ENCODE measurements around the gene TMSB10.
"Not testable (repeated sequence)": the region's sequence is repeated elsewhere in the genome, so short reads cannot be mapped to it uniquely, and the experiment has no call there.

The TMSB10 gene
- total RNA-seq = 480 to 699 reads per million in 2 experiments

- peak; percentile 83 for DNase-seq (ENCODE audit: low read depth)
These were observed at the start of gene TMSB10 for GRCh38 chr2:84905181-84906107. TMSB10 (plus strand) TSS chr2:84905656.

- DNase-seq (ENCODE audit: low read depth) = no peak
These were observed 49.7 kb upstream of the TMSB10 start for GRCh38 chr2:84855731-84856130.

GRCh38 chr2:84856787-84857186, 48.7 kb upstream of the TMSB10 start:
- DNase-seq (ENCODE audit: low read depth) = no peak

GRCh38 chr2:84857566-84857965, 47.9 kb upstream of the TMSB10 start:
- DNase-seq (ENCODE audit: low read depth) = no peak

GRCh38 chr2:84858123-84858522, 47.3 kb upstream of the TMSB10 start:
- DNase-seq (ENCODE audit: low read depth) = no peak

- DNase-seq (ENCODE audit: low read depth) = no peak
These were observed 46.5 kb upstream of the TMSB10 start for GRCh38 chr2:84858937-84859336.

GRCh38 chr2:84861539-84861938, 43.9 kb upstream of the TMSB10 start:
- no peak for DNase-seq (ENCODE audit: low read depth)

GRCh38 chr2:84862006-84862405, 43.5 kb upstream of the TMSB10 start:
- DNase-seq (ENCODE audit: low read depth) = no peak

GRCh38 chr2:84865181-84865783, 40.2 kb upstream of the TMSB10 start:
- no peak for DNase-seq (ENCODE audit: low read depth)

- no peak for DNase-seq (ENCODE audit: low read depth)
These were observed 39.3 kb upstream of the TMSB10 start for GRCh38 chr2:84866122-84866521.

GRCh38 chr2:84868327-84868726, 37.1 kb upstream of the TMSB10 start:
- not testable (repeated sequence) for DNase-seq (ENCODE audit: low read depth)

GRCh38 chr2:84870306-84870705, 35.1 kb upstream of the TMSB10 start:
- no peak for DNase-seq (ENCODE audit: low read depth)

- not testable (repeated sequence) for DNase-seq (ENCODE audit: low read depth)
These were observed 32.8 kb upstream of the TMSB10 start for GRCh38 chr2:84872691-84873090.

GRCh38 chr2:84873350-84873749, 32.1 kb upstream of the TMSB10 start:
- DNase-seq (ENCODE audit: low read depth) = no peak

- DNase-seq (ENCODE audit: low read depth) = no peak
These were observed 30.9 kb upstream of the TMSB10 start for GRCh38 chr2:84874381-84875212.

- no peak for DNase-seq (ENCODE audit: low read depth)
These were observed 30.3 kb upstream of the TMSB10 start for GRCh38 chr2:84875213-84875560.

- DNase-seq (ENCODE audit: low read depth) = not testable (repeated sequence)
These were observed 29.8 kb upstream of the TMSB10 start for GRCh38 chr2:84875619-84876018.

- DNase-seq (ENCODE audit: low read depth) = no peak
These were observed 29.1 kb upstream of the TMSB10 start for GRCh38 chr2:84876369-84876768.

GRCh38 chr2:84878459-84878858, 27.0 kb upstream of the TMSB10 start:
- no peak for DNase-seq (ENCODE audit: low read depth)

- no peak for DNase-seq (ENCODE audit: low read depth)
These were observed 26.4 kb upstream of the TMSB10 start for GRCh38 chr2:84878896-84879583.

GRCh38 chr2:84879584-84880394, 25.7 kb upstream of the TMSB10 start:
- DNase-seq (ENCODE audit: low read depth) = no peak

Data from T follicular helper cell (primary cell).